ENCODE data around the gene SIRPG. TPM values are rescaled to one million over a fixed set of nuclear protein-coding genes. Genes with fewer than 3 reads are reported as not detected.

SIRPG gene
- total RNA-seq, 1 donor from 2014 or later, result not detected

DNA sequence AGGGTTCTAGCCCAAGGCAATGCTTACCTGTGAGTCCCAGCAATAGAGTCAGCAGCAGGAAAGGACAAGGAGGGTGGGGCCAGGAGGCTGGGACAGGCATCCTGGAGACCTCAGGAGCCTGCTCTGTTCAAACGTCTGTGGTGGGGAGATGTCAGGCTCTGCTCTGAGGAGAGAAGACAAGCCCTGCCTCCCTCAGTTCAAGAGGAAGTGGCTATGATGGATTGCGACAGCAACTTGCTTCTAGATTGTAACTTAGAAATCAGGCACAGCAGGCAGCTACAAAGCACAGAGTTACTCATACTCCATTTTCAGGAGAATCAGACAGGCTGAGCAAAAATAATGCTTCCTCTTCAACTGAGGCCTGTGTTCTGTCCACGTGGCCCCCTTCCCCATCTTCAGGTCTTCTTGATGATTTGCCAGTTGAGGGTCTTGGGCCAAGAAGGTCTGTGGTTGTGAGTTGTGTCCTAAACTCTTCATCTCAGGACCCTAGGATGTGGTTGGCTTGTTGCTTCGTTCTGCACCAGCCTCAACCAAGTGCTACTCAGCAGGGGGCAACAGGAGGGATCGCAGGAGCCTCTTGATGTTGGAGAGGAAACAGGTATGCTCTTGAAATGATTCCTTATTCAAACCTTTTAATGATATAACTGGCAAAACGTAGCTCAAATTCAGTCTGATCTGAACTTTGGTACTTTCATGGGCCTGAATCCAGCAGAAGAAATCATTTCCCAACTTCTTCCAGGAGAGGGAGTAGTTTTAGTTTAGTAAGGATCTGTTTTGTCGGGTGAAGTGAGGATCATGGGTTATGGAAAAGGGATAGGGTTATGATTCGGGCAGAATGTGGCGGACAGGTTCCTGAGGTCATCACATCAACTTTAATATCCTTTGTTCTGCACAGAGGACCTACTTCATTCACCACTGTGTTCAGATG lies 68.8 kb downstream of the SIRPG start:
- Histone ChIP-seq H3K4me3 (no peak overlapping the region), H3K27ac (replicated peaks) (no peak overlapping the region), H3K9me3 (replicated peaks) (no peaks in the 10 kb centered on the region), H3K4me1 (no peaks in the 10 kb centered on the region), H3K36me3 (no peaks in the 10 kb centered on the region), H3K27me3 (ENCODE audit: low read depth) (no peaks in the 10 kb centered on the region)
- TF ChIP-seq, protein P1, sequence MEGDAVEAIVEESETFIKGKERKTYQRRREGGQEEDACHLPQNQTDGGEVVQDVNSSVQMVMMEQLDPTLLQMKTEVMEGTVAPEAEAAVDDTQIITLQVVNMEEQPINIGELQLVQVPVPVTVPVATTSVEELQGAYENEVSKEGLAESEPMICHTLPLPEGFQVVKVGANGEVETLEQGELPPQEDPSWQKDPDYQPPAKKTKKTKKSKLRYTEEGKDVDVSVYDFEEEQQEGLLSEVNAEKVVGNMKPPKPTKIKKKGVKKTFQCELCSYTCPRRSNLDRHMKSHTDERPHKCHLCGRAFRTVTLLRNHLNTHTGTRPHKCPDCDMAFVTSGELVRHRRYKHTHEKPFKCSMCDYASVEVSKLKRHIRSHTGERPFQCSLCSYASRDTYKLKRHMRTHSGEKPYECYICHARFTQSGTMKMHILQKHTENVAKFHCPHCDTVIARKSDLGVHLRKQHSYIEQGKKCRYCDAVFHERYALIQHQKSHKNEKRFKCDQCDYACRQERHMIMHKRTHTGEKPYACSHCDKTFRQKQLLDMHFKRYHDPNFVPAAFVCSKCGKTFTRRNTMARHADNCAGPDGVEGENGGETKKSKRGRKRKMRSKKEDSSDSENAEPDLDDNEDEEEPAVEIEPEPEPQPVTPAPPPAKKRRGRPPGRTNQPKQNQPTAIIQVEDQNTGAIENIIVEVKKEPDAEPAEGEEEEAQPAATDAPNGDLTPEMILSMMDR (IDR thresholded peaks at IDR 0.05; ENCODE audit: borderline replicate concordance), result no peak
- intact Hi-C loops (cut with micrococcal nuclease), result no loop called here
- DNase-seq, result no peak

DNA sequence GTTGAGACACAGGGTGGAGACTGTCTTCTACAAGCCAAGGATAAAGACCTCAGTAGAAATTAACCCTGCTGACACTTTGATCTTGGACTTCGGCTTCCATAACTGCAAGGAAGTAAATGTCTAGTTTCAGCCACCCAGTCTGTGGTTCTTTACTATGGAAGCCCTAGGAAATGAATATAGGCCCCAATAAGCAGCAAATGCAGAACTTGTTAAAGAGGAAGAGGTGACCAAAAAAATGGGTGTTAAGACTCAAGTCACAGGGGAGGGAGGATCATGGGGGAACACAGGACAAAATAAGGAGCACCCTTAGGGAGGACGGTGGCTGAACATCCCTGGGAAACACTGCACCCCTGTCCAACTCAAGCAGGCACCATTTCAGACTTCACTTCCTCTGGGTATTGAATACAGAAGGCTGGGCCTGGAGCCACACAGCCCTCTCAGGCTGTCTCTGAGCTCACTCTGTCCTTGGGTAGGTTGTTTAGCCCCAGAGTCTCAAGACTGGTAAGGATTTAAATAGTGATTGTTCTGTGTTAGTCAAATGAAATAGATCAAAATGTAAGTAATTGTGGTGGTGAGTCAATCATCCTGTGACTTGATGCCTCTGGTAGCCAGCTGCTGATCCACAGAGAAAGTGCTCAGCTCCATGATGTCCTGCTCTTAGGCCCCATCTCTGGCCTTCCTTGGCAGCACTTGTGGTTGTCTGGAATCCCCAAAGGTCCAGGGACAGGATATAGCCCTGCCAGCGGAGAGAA lies 69.6 kb downstream of the SIRPG start:
- H3K4me3 ChIP-seq, result no peak overlapping the region
- DNase-seq, result no peak
- no peaks in the 10 kb centered on the region for H3K9me3 ChIP-seq (replicated peaks)
- no peaks in the 10 kb centered on the region for H3K36me3 ChIP-seq
- no peak overlapping the region for H3K27ac ChIP-seq (replicated peaks)
- H3K4me1 ChIP-seq, result no peaks in the 10 kb centered on the region
- intact Hi-C loops (cut with micrococcal nuclease), result no loop called here
- TF ChIP-seq, protein P1 (IDR thresholded peaks at IDR 0.05; ENCODE audit: borderline replicate concordance), result no peak
- no peaks in the 10 kb centered on the region for H3K27me3 ChIP-seq (ENCODE audit: low read depth)

DNA sequence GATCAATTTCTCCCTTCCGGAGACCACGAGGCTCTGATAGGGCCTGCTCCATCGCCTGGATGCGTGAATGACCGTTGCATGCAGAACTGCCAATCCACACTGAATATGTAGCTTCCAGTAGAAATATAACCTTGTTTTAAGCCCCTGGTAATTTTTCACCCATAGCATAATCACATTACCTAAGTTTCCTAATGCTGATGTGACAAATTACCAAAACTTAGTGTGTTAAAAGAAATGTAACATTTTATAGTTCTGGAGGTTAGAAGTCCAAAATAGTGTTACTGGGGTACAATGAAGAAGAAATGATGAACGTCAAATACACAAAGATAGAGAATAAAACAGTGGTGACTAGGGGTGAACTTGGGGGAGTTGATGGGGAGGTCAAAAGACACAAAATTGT lies 78.1 kb downstream of the SIRPG start:
- Histone ChIP-seq H3K4me1 (no peaks in the 10 kb centered on the region), H3K9me3 (replicated peaks) (no peaks in the 10 kb centered on the region), H3K27me3 (ENCODE audit: low read depth) (peaks cover 12% of the 10 kb centered on the region), H3K4me3 (no peak overlapping the region), H3K27ac (replicated peaks) (no peak overlapping the region), H3K36me3 (no peaks in the 10 kb centered on the region)
- no peak for DNase-seq
- intact Hi-C loops (cut with micrococcal nuclease), result no loop called here
- TF ChIP-seq, protein P1 (IDR thresholded peaks at IDR 0.05; ENCODE audit: borderline replicate concordance), result no peak

Other genes starting within 250 kb of the SIRPG start
- 56.6 TPM for gene NSFL1C, start 190.9 kb downstream of the SIRPG start, total RNA-seq
- gene SIRPB2, start 166.4 kb downstream of the SIRPG start, total RNA-seq, result 3.2 TPM
- gene SIRPD, start 100.1 kb downstream of the SIRPG start, total RNA-seq, result not detected
- gene SIRPB1, start 37.8 kb downstream of the SIRPG start, total RNA-seq, result 0.27 TPM
- 25.5 TPM for gene SIRPA, start 237.6 kb upstream of the SIRPG start, total RNA-seq

All from left ventricle myocardium inferior (tissue), 1 donor.